ENCODE results near the gene EFNA2.
A peak's percentile ranks its signal among the peaks of the same experiment; 100 is the strongest.

EFNA2 gene

GRCh38 chr19:1290703-1291651, 5.3 kb downstream of the EFNA2 start:
- TF ChIP-seq, protein P1, sequence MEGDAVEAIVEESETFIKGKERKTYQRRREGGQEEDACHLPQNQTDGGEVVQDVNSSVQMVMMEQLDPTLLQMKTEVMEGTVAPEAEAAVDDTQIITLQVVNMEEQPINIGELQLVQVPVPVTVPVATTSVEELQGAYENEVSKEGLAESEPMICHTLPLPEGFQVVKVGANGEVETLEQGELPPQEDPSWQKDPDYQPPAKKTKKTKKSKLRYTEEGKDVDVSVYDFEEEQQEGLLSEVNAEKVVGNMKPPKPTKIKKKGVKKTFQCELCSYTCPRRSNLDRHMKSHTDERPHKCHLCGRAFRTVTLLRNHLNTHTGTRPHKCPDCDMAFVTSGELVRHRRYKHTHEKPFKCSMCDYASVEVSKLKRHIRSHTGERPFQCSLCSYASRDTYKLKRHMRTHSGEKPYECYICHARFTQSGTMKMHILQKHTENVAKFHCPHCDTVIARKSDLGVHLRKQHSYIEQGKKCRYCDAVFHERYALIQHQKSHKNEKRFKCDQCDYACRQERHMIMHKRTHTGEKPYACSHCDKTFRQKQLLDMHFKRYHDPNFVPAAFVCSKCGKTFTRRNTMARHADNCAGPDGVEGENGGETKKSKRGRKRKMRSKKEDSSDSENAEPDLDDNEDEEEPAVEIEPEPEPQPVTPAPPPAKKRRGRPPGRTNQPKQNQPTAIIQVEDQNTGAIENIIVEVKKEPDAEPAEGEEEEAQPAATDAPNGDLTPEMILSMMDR (IDR thresholded peaks at IDR 0.05; ENCODE audit: control extremely low read depth, extremely low read depth, low read depth, missing control alignments): no peak
- ChIA-PET CTCF (interaction anchor here (1.0 kb wide), 3 partner anchors 11 to 535 kb away, joined by 3 to 4 read pairs (median 3); no protein-coding TSS in a partner anchor), POLR2A (interaction anchor here (1.2 kb wide), 1 partner anchor 22 kb away, joined by 6 read pairs; the partner anchor contains the start of gene CIRBP)
- no peak for DNase-seq (ENCODE audit: extremely low spot score)

GRCh38 chr19:1291761-1292418, 6.2 kb downstream of the EFNA2 start:
- POLR2A ChIA-PET: interaction anchor here (1.2 kb wide), 1 partner anchor 23 kb away, joined by 6 read pairs; the partner anchor contains the start of gene CIRBP

GRCh38 chr19:1292419-1293151, 6.9 kb downstream of the EFNA2 start:
- CTCF ChIA-PET: no interaction called here
- TF ChIP-seq, protein P1 (IDR thresholded peaks at IDR 0.05; ENCODE audit: control extremely low read depth, extremely low read depth, low read depth, missing control alignments): no peak
- POLR2A ChIA-PET: interaction anchor here (1.0 kb wide), 1 partner anchor 24 kb away, joined by 4 read pairs; the partner anchor contains the start of gene CIRBP
- DNase-seq (ENCODE audit: extremely low spot score): no peak

More at GRCh38 chr19:1291761-1292418, 6.2 kb downstream of the EFNA2 start:
- TF ChIP-seq, protein P1 (IDR thresholded peaks at IDR 0.05; ENCODE audit: control extremely low read depth, extremely low read depth, low read depth, missing control alignments): no peak
- peak; percentile 73 for DNase-seq (ENCODE audit: extremely low spot score)
- CTCF ChIA-PET: interaction anchor here (1.0 kb wide), 3 partner anchors 12 to 534 kb away, joined by 3 to 4 read pairs (median 3); no protein-coding TSS in a partner anchor

DNA sequence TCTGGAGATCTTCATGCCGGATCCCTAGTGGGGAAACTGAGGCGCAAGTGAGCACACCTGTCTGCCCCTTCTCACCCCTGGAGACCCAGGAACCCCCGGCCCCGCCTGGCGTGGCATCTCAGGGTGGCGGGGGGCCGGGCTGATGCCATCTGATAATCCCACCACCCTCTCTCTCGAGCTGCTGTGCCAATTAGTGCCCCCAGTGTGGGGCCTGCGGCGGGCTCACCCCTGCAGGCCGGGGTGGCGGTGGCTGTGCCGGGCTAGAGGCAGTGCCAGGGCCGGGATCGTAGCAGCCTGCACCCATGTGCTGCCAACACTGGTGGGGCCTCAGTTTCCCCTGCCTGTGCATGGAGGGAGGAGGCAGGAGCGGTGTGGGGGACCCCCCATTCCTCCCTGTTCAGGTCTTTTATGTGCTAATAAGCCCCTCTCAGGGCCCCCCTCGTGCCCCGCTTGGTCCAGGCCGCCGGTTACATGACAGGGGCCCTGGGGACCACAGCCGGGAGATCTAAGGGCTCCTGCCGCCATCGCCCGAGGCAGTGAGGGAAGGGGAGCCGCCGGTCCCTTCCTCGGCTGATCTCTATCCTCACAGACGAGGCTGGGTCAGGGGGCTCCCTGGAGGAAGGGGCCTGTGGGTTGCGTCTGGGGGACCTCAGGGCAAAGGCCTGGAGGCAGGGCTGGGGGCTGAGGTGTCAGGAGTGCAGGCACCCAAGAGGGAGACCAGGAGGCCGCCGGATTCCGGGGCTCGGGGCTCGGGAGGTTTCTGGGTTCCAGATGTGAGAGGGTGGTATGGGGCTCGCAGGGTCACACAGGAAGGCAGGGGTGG, 8.3 kb downstream of the EFNA2 start:
- TF ChIP-seq, protein P1 (IDR thresholded peaks at IDR 0.05; ENCODE audit: control extremely low read depth, extremely low read depth, low read depth, missing control alignments): no peak
- CTCF ChIA-PET: interaction anchor here (1.3 kb wide), 1 partner anchor 15 kb away, joined by 4 read pairs; no protein-coding TSS in a partner anchor
- POLR2A ChIA-PET: no interaction called here
- DNase-seq (ENCODE audit: extremely low spot score): no peak

DNA sequence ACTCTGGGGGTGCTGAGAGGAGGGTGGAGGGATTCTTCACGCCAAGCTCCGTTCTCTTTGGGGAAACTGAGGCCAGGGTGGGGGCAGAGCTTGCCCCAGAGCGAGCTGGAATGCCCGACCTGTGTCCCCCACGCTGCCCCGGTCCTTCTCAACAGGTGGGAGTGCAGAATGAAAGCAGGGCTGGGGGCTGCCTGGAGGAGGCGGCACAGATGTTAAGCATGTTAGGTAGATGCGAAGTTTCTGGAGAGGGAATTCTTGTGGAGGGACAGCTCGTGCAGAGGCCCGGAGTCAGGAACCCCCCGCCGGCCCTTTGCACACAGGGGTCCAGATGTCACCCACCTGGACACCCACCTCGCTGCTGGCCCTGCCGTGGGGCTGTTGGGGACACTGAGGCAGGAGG, 9.0 kb downstream of the EFNA2 start:
- DNase-seq (ENCODE audit: extremely low spot score): no peak
- TF ChIP-seq, protein P1 (IDR thresholded peaks at IDR 0.05; ENCODE audit: control extremely low read depth, extremely low read depth, low read depth, missing control alignments): no peak
- CTCF ChIA-PET: interaction anchor here (1.3 kb wide), 1 partner anchor 15 kb away, joined by 4 read pairs; no protein-coding TSS in a partner anchor
- POLR2A ChIA-PET: no interaction called here

Measured in GM10248 (cell line).